CD4-positive, alpha-beta T cell treated with Interleukin-6 at 100 ng/mL for 8 hours (primary cell): ENCODE measurements around the gene RAE1.
"Not testable (repeated sequence)": the region's sequence is repeated elsewhere in the genome, so short reads cannot be mapped to it uniquely, and the experiment has no call there.

Source experiments
- DNase-seq: peaks from one replicate; pipeline ENCODE4 v3.0.0-alpha.2; 2020; ENCODE audit warnings: mixed read lengths, low spot score

The RAE1 gene

DNA sequence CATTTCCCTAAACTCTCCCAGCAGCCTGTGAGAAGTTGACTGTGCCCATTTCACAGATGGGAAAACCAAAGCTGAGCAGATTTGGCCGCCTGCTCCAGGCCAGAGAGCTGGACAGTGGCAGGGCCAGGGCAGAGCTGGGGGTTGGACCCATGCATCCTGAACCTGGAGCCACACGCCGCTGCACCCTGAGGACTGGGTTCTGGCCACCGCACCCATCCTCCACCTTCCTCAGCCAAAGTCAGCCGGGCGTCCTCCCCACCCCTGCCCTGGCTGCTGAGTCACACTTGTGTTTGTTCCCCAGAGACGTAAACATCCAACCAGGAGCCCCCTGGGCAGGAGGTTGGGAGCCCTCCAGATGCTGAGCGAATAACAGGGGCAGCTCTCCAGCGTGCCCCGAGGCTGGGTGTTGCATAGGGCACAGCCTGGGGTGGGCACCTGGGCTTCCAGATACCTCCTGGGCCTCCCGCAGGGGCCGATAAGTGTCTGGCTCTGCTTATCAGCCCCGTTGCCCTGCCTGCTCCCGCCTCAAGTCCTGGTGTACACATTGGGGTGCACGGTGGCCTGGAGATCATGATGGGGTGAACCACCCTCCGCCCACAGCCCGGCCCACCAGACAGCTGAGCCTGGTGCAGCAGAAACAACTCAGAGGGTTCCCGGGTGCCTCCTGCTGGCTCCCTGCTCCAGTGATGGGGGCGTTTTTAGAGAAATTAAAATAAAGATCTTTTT is 64.0 kb downstream of the RAE1 start:
- DNase-seq, result no peak

- no peak for DNase-seq
Measured at GRCh38 chr20:57415771-57416170, 64.7 kb downstream of the RAE1 start.

DNA sequence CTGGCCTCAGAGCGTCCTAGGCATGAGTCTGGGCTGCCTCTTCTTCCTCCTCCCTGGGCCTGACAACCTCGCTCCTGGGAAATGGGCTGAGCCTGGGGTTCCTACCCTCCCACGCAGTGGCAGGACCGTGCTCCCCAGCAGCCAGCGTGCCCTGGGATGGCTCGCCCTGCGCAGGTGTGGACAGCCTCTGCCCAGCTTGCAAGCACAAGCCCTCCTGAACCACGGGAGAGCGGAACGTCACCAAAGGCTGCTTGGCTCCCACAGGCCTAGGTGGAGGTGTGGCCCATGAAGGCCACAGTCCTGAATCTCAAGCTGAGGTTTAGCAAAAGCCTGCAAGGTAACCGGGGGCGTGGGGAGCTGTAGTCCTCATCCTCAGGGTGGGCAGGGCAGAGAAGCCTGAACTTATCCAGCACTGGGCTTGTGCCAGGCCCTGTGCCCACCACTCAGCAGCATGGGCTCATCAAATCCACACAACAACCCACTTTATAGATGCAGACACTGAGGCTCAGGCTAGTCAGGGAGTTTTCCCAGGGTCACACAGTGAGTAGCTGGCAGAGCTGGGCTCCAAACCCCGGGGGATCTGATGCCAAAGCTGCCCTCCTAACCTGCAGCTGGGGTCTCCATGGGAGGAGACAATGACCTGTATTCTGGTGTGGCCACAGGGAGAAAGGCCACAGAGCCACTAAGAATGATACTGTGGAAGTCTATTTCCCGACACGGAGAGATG is 65.4 kb downstream of the RAE1 start:
- no peak for DNase-seq

DNA sequence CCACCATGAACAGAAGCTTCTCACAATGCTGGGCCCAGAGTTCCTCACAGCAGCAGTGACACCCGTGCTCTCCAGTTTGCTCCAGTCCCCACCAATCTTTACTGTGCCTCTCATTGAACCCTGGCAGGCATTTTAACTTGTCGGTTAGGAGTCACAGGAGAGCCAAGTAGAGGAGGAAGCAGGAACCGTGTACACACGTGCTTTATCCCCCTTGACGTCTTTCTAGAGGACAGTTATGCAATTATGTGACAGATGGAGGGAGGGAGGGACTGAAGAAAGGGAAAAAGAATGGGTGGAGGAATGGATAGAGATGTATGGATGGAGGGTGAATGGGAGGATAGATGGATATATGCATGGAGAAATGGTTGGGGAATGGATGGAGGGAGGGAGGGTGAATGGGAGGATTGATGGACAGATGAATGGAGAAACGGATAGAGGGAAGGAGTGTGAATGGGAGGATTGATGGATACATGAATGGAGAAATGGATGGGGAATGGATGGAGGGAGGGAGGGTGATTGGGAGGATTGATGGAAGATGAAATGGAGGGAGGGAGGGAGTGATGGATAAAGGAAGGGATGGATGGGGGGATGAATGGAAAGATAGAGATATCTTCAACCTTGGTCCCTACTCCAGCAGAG is 66.1 kb downstream of the RAE1 start:
- DNase-seq, result no peak

DNA sequence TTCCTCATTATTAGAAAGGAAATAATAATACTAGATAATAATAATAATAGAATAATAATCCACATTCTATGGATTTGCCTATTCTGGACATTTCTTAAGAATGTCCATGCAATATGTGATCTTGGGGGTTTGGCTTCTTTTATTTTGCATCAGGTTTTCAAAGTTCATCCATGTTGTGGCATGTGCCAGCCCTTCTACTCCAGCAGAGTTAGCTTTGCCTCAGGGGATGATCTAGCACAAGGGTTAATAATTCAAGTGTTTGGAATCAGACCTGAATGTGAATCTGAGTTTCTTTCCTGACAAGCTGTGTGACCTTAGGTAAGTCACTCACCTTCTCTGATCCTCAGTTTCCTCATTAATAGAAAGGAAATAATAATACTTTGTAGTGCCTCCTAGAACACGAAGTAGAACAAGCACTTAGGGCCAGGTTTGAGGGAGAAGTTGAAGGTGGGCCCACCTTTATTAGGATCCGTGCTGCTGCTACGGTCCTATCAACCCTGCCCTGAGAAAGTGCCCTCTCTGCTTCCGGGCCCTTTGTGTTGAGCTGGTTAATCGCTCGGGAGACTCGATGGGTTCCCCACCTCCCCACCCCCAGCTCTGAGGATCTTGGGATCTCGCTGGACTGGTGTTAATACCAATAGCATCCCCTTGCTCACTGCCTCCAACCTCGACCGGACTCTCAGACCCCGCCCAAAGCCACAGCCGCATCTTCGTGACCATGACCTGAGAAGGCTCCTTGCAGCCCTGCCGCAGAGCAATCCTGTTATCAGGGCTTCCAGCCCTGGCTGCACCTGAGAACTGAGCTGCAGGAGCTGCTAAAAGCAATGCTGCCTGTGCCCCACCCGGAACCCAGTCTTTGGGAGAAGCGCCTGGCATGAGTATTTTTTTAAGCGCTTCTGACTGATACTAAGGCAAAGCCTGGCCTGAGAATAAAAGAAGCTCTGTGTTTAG is 67.0 kb downstream of the RAE1 start:
- DNase-seq, result no peak

GRCh38 chr20:57419479-57419878 is 68.4 kb downstream of the RAE1 start:
- not testable (repeated sequence) for DNase-seq

DNA sequence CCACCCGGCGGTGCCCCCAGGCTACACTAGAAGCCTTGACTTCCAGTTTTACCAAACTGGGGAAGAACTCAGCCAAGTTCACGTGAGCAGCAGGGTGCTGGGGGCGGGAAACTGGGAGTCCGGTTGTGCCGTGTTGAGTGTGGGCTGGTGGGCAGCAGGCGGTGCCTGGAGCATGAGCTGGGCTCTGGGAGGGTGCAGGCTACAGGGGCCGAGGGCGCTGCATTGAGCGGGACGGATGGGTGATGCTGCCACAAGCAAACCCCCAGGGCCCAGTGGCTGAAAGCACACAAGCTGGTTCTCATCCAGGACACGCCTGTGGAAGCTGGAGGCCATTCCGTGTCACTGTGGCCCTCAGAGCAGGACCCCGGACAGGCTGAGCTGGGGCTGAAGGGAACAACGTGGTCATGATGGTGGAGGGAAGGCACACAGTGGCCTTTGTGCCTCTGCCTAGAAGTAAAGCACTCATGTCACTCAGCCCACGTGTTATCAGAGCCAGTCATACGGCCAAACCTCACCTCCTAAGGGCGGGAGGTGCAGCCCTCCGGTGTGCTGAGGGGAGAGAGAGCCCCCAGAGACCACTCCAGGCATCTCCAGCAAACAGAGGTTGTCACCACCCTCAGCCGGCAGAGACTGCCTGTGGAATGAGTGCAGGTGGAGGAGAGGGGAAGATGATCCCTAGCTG is 69.7 kb downstream of the RAE1 start:
- no peak for DNase-seq

DNA sequence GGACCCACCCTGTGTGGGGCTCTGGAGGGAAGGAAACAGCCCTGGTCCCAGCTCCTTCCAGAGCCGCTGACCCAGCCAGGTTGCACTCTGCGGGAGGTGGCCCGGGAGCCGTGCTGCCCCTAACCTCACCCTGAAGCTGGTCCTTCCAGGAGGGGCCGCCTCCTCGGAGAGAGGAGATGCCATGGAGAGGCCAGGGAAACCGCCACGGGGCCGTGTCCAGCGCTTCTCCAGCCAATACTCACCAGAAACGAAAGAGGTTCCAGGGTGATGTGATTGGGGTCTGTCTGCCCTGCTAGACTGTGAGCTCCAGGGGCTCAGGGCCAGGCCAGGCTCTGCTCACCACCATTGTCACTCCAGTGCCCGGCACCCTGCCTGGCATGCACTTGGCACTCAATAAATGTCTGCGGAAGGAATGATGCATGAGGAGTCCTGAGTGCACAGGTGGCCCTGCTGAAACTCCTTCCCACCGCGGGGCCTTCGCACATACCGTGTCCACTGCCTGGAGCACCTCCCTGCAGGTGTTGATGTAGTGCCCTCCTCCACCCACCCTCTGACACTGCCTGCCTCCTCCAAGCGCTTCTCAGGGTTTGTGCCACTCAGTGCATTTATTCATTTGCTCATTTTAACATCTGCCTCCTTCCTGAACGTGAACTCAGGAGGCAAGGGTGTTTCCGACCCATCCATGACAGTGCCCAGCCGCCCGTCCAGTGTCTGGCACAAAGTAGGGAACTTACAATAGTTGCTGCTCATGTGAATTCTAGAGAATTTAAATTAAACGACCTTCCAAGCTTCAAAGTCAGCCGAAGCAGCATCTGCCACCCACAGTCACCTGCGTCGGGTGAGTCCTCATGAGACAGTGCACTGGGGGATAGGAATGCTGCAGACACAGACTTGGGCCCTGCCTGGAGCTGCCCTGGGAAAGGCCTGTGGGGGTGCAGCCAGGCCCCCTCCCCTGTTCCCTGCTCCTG is 70.5 kb downstream of the RAE1 start:
- no peak for DNase-seq

- DNase-seq, result no peak
Measured at GRCh38 chr20:57422254-57422653, 71.2 kb downstream of the RAE1 start.

DNA sequence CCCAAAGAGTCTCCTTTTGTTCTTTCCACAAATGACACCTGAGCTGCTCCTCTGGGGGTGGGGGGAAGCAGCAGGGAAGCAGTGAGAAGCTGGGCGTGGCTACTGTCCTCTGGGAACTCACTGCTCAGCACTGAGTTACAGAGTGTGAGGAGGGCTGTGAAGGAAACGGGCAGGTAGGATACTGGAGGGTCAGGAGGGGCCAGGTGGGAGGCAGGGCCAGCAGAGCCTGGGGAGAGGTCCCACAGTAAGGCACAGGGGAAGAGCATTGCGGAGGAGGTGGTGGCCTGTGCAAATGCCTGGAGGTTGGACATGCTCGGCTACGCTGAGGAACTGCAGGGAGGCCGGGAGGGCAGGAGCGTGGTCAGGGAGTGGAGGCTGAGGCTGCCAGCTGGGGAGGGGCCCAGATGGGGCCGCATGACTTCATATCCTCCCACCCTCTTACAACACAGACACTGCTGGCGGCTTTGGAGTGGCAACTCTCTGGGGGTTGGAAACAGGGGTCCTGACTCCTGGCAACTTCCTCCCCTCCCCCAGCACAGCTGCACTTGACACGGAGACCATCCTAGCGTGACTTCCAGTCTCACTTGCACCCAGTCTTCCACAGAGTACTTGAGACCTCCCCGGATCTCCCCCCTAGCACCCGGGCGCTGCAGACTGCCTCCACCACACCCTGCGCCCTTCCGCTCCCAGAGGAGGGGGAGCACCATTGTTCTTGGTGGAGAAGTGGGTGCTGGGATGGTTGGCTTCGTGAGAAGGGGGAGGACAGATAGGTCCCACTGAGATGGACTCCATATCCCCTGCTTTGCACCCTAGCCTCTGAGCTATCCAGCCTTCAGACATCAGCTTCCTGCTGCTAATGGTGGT is 74.3 kb downstream of the RAE1 start:
- no peak for DNase-seq

GRCh38 chr20:57426271-57426689 is 75.2 kb downstream of the RAE1 start:
- DNase-seq, result no peak

DNA sequence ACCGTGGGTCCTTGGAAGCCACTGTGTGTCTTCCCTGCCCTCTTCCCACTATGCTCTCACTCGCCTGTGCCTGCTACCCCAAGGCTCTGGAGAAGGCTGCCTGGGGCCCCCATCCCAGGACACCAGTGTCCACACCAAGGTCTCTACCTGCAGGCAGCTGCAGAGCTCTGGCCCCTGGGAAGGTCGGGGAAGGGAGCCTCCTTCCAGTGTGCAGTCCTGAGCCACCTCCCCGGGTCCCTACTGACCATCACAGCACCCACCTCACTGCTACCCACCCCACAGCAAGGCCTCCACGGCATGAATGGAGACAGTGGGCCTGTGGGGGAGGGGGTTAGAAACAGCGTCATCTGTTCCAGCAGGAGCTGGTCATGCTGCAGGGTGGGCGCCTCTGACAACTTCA is 75.8 kb downstream of the RAE1 start:
- DNase-seq, result no peak

DNA sequence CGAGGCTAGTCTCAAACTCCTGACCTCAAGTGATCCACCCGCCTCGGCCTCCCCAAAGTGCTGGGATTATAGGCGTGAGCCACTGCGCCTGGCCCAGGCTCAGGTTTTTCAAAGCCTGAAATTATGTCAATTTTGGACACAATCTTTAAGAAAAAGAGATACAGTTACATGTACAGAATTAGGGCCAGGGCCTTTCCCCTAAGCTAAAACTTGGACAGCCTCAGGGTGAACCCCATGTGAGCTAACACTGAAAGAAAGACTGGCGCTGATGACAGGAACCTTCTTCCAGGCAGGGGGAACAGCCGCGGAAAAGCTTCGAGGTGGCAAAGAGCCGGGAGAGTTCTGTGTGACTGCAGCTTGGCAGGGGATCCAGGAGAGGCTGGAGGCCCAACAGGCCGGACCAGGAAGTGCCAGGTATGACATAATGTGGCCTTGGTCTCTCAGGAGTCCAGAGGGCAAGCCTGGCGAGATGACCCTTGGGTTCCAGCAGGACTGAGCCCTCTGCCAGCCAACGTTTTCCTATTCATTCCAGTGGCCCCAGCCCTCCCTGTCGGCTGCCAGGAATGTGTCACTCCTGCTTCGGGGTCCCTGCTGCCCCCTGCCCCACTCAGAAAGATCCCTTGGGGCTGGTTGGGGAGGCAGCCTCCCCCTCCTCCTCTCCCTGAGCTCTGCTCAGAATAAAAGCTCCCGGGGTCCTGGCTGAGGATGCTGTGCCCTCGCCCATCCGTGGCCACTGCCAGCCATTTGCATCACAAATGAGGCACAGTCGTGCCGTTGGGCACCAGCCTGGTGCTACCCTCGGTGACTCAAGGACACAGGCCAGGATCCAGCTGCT is 77.5 kb downstream of the RAE1 start:
- no peak for DNase-seq
